Measurements from ENCODE around the gene ZNRF2.

- no peak for TF ChIP-seq CTCF (IDR thresholded peaks at IDR 0.05)
- TF ChIP-seq POLR2A (IDR thresholded peaks at IDR 0.05) = no peak
Measured at GRCh38 chr7:30327813-30328212, 43.4 kb downstream of the ZNRF2 start.

Data from body of pancreas (tissue), 4 donors.